PC-3 (cell line): ENCODE measurements around the gene PDP2.

Experiments used
- CTCF ChIP-seq: fragments of 300-600 bp; sonication (generic); conservative IDR thresholded peaks from 2 replicates; pipeline ENCODE4 v1.5.1; 2017; ENCODE audit warnings: antibody characterized with exemption, low read depth, mild to moderate bottlenecking, low read length
- EZH2 ChIP-seq: fragments of 300-600 bp; sonication (generic); IDR thresholded peaks from one replicate; pipeline ENCODE4 v1.6.1; 2017; ENCODE audit warnings: antibody characterized with exemption, mild to moderate bottlenecking, low read length; ENCODE audit not compliant: unreplicated experiment

GRCh38 chr16:66939366-66939765 lies 59.1 kb downstream of the PDP2 start:
- no peak for TF ChIP-seq CTCF
- no peak for TF ChIP-seq EZH2
